Ishikawa (cell line): Measurements from ENCODE around the gene A2M.

Experiments used
- CEBPB ChIP-seq: IDR thresholded peaks from 2 replicates; pipeline ENCODE4 v1.6.1; 2012
- CREB1 ChIP-seq: IDR thresholded peaks from 2 replicates; pipeline ENCODE4 v1.6.1; 2012; ENCODE audit warnings: low read depth
- EGR1 ChIP-seq: IDR thresholded peaks from 2 replicates; pipeline ENCODE4 v1.6.1; 2012
- EP300 ChIP-seq: IDR thresholded peaks from 2 replicates; pipeline ENCODE4 v1.6.1; 2012; ENCODE audit warnings: borderline replicate concordance
- FOXM1 ChIP-seq: IDR thresholded peaks from 2 replicates; pipeline ENCODE4 v1.6.1; 2012; ENCODE audit warnings: low read depth, borderline replicate concordance
- MAX ChIP-seq: IDR thresholded peaks from 2 replicates; pipeline ENCODE4 v1.6.1; 2012
- NFIC ChIP-seq: IDR thresholded peaks from 2 replicates; pipeline ENCODE4 v1.6.1; 2012
- RAD21 ChIP-seq: IDR thresholded peaks from 2 replicates; pipeline ENCODE4 v1.6.1; 2012; ENCODE audit warnings: low read depth
- TAF1 ChIP-seq: IDR thresholded peaks from 2 replicates; pipeline ENCODE4 v1.6.1; 2012; ENCODE audit warnings: low read depth, mild to moderate bottlenecking
- TCF12 ChIP-seq: IDR thresholded peaks from 2 replicates; pipeline ENCODE4 v1.6.1; 2012; ENCODE audit warnings: low read depth
- TEAD4 ChIP-seq: IDR thresholded peaks from 2 replicates; pipeline ENCODE4 v1.6.1; 2012
- YY1 ChIP-seq: IDR thresholded peaks from 2 replicates; pipeline ENCODE4 v1.6.1; 2012; ENCODE audit warnings: low read depth
- ZBTB7A ChIP-seq: IDR thresholded peaks from 2 replicates; pipeline ENCODE4 v1.6.1; 2012; ENCODE audit warnings: low read depth
- TF ChIP-seq, protein P1 (sequence below): IDR thresholded peaks from 2 replicates; pipeline ENCODE4 v1.6.1; 2012
- TF ChIP-seq, protein P2 (sequence below): IDR thresholded peaks from 2 replicates; pipeline ENCODE4 v1.6.1; 2012; ENCODE audit warnings: low read depth, mild to moderate bottlenecking

Gene A2M

GRCh38 chr12:9077152-9078031 is 38.3 kb downstream of the A2M start:
- TF ChIP-seq TEAD4: no peak
- no peak for TF ChIP-seq TAF1
- no peak for TF ChIP-seq CEBPB
- TF ChIP-seq CREB1: no peak
- TF ChIP-seq NFIC: no peak
- TF ChIP-seq MAX: no peak
- TF ChIP-seq, protein P1, sequence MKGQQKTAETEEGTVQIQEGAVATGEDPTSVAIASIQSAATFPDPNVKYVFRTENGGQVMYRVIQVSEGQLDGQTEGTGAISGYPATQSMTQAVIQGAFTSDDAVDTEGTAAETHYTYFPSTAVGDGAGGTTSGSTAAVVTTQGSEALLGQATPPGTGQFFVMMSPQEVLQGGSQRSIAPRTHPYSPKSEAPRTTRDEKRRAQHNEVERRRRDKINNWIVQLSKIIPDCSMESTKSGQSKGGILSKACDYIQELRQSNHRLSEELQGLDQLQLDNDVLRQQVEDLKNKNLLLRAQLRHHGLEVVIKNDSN: no peak
- TF ChIP-seq FOXM1: no peak
- TF ChIP-seq TCF12: no peak
- TF ChIP-seq RAD21: no peak
- TF ChIP-seq ZBTB7A: no peak
- TF ChIP-seq, protein P2, sequence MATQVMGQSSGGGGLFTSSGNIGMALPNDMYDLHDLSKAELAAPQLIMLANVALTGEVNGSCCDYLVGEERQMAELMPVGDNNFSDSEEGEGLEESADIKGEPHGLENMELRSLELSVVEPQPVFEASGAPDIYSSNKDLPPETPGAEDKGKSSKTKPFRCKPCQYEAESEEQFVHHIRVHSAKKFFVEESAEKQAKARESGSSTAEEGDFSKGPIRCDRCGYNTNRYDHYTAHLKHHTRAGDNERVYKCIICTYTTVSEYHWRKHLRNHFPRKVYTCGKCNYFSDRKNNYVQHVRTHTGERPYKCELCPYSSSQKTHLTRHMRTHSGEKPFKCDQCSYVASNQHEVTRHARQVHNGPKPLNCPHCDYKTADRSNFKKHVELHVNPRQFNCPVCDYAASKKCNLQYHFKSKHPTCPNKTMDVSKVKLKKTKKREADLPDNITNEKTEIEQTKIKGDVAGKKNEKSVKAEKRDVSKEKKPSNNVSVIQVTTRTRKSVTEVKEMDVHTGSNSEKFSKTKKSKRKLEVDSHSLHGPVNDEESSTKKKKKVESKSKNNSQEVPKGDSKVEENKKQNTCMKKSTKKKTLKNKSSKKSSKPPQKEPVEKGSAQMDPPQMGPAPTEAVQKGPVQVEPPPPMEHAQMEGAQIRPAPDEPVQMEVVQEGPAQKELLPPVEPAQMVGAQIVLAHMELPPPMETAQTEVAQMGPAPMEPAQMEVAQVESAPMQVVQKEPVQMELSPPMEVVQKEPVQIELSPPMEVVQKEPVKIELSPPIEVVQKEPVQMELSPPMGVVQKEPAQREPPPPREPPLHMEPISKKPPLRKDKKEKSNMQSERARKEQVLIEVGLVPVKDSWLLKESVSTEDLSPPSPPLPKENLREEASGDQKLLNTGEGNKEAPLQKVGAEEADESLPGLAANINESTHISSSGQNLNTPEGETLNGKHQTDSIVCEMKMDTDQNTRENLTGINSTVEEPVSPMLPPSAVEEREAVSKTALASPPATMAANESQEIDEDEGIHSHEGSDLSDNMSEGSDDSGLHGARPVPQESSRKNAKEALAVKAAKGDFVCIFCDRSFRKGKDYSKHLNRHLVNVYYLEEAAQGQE: no peak
- no peak for TF ChIP-seq YY1

GRCh38 chr12:9076733-9077132 is 39.0 kb downstream of the A2M start:
- TF ChIP-seq ZBTB7A: no peak
- TF ChIP-seq RAD21: no peak
- no peak for TF ChIP-seq TEAD4
- TF ChIP-seq EGR1: no peak
- no peak for TF ChIP-seq MAX
- no peak for TF ChIP-seq FOXM1
- no peak for TF ChIP-seq CREB1
- TF ChIP-seq, protein P2: no peak
- TF ChIP-seq TCF12: no peak
- no peak for TF ChIP-seq TAF1
- no peak for TF ChIP-seq NFIC
- no peak for TF ChIP-seq EP300

DNA sequence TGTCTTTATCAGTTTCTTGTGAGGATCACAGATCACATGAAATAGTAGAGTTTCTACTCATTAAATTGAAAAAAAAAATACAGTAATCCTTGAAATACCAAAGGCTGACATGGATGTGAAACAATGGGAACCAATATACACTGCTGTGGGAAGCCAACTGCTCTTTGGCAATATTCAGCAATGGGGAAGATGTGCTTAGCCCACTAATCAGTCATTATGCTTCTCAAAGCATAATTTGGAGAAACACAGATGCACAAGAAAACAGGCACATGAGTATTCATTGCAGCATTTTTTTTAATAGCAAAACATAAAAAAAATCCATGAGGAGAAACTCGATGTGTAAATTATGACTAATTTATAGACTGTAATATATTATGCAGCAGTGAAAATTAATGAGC is 40.6 kb downstream of the A2M start:
- TF ChIP-seq YY1: no peak
- TF ChIP-seq EP300: no peak
- no peak for TF ChIP-seq TCF12
- no peak for TF ChIP-seq FOXM1
- no peak for TF ChIP-seq ZBTB7A
- no peak for TF ChIP-seq RAD21
- no peak for TF ChIP-seq TEAD4
- TF ChIP-seq NFIC: no peak
- no peak for TF ChIP-seq CREB1
- TF ChIP-seq, protein P2: no peak
- TF ChIP-seq CEBPB: no peak
- TF ChIP-seq, protein P1: no peak

GRCh38 chr12:9074484-9075137 is 41.1 kb downstream of the A2M start:
- TF ChIP-seq FOXM1: no peak
- no peak for TF ChIP-seq NFIC
- no peak for TF ChIP-seq MAX
- TF ChIP-seq TEAD4: no peak
- TF ChIP-seq, protein P2: no peak
- TF ChIP-seq CEBPB: no peak
- TF ChIP-seq CREB1: no peak
- TF ChIP-seq, protein P1: no peak
- TF ChIP-seq EP300: no peak
- TF ChIP-seq YY1: no peak
- no peak for TF ChIP-seq TAF1
